ENCODE results near the gene SLC35G6. TPM values are rescaled to one million over a fixed set of nuclear protein-coding genes. Genes with fewer than 3 reads are reported as not detected.

SLC35G6 gene
- total and polyA plus RNA-seq, 2 of the 13 experiments (the other 11 are each of a cell fraction or from before 2014, with no cell fraction given) = 0.07 TPM; not detected in 1

DNA sequence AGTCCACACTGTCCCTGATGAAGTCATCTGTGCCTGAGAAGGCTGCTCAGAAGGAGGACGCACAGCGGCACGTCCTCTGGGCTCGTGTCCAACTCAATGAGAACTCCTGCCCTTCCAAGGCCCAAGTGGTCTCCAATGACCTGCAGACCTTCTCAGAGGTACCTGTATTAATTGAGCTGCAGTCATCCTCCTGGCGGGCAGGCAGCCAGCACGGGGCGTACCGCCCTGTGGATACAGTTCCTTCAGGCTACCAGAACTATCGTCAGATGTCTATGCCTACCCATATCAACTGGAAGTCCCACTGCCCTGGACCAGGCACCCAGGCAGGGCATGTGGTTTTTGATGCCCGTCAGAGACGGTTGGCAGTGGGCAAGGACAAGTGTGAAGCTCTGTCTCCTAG, 49.0 kb upstream of the SLC35G6 start:
- Histone ChIP-seq H4K20me1 (ENCODE audit: insufficient read depth, low read length) (no peaks in the 10 kb centered on the region), H3K27ac (ENCODE audit: extremely low read length, insufficient read depth, low read length) (no peak overlapping the region), H3K4me3 (replicated peaks in 1 of 3; ENCODE audit: insufficient read depth in 1 of 3, low read depth in 2 of 3, low read length in 3 of 3) (no peak overlapping the region), H3K4me1 (ENCODE audit: insufficient read depth, low read length) (peaks cover 19% of the 10 kb centered on the region), H3K9ac (ENCODE audit: insufficient read depth, low read depth, low read length) (no peak overlapping the region), H3K27me3 (ENCODE audit: control insufficient read depth in 1 of 2, insufficient read depth in 2 of 2, low read length in 2 of 2) (peaks cover 2% of the 10 kb centered on the region in 2 experiments; a peak in 3 of 5 replicates), H3K4me2 (ENCODE audit: low read depth, low read length) (no peak overlapping the region), H2AFZ (ENCODE audit: low read length) (no peak overlapping the region), H3K79me2 (ENCODE audit: insufficient read depth, low read length) (no peaks in the 10 kb centered on the region), H3K9me3 (ENCODE audit: low read length) (no peaks in the 10 kb centered on the region), H3K36me3 (replicated peaks in 1 of 2; ENCODE audit: control insufficient read depth in 1 of 2, insufficient read depth in 2 of 2, low read length in 2 of 2) (no peaks in the 10 kb centered on the region)
- ATAC-seq (no peak), FAIRE-seq (no peak), DNase-seq (ENCODE audit: low spot score) (no peak)
- ChIA-PET CTCF (ENCODE audit: low intra/inter-chr PET ratio, low total read pairs) (no interaction called here), POLR2A (interaction anchor here (0.8 to 1.1 kb wide), 2 partner anchors 28 kb away, joined by 3 to 4 read pairs; partner anchors contain the start of gene TMEM256)
- WGBS (ENCODE audit: low lambda C conversion rate) = 20% methylated on average over 3 of the region's 11 CpGs
- no TSS peak for BruUV-seq (replicated peaks)
- in situ Hi-C loops (cut with HindIII; ENCODE audit: extremely low pct_ligation_motif_present, low pct_unique_long_range_greater_than_20kb) = no loop called here
- intact Hi-C loops (cut with micrococcal nuclease; ENCODE audit: unreplicated experiment) = no loop called here
- TF ChIP-seq GLI4 (CRISPR knock-in tag; IDR thresholded peaks at IDR 0.05; ENCODE audit: borderline replicate concordance) (no peak), ZNF329 (CRISPR knock-in tag; IDR thresholded peaks at IDR 0.05; ENCODE audit: low read depth) (no peak), ATM (IDR thresholded peaks at IDR 0.05; ENCODE audit: borderline replicate concordance) (no peak)
- TF ChIP-seq, protein P1, sequence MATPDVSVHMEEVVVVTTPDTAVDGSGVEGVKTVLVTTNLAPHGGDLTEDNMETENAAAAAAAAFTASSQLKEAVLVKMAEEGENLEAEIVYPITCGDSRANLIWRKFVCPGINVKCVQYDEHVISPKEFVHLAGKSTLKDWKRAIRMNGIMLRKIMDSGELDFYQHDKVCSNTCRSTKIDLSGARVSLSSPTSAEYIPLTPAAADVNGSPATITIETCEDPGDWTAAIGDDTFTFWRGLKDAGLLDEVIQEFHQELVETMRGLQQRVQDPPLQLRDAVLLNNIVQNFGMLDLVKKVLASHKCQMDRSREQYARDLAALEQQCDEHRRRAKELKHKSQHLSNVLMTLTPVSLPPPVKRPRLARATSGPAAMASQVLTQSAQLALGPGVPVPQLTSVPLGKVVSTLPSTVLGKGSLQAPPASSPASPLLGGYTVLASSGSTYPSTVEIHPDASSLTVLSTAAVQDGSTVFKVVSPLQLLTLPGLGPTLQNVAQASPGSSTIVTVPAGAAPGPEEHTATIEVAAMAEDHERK (CRISPR knock-in tag; IDR thresholded peaks at IDR 0.05; ENCODE audit: low read depth) = no peak

All from HepG2 (cell line).